ENCODE results near the gene CASP1. TPM values are rescaled to one million over a fixed set of nuclear protein-coding genes. Genes with fewer than 3 reads are reported as not detected.
"Not testable (repeated sequence)": the region's sequence is repeated elsewhere in the genome, so short reads cannot be mapped to it uniquely, and the experiment has no call there.

The CASP1 gene
- 36.7 TPM for polyA plus RNA-seq (2013)

- peak; percentile 41 to 72 (median 66) for DNase-seq
- H3K9me3 ChIP-seq (ENCODE audit: control extremely low read depth in 1 of 5, control insufficient read depth in 4 of 5, insufficient read depth in 2 of 5, low read depth in 1 of 5, low read length in 4 of 5) = no peaks in the 10 kb centered on the region
- 0% methylated on average over 2 of the region's 3 CpGs for WGBS (ENCODE audit: insufficient coverage)
- peak within 1 kb of the TSS; percentile 25 to 81 for H3K27ac ChIP-seq (ENCODE audit: insufficient read depth in 1 of 2, low read depth in 1 of 2, low read length in 2 of 2, poor library complexity in 1 of 2, severe bottlenecking in 2 of 2)
- no peaks in the 10 kb centered on the region for H3K27me3 ChIP-seq (replicated peaks in 2 of 5; ENCODE audit: control insufficient read depth in 4 of 5, insufficient read depth in 5 of 5, low read length in 4 of 5)
- H3K36me3 ChIP-seq (ENCODE audit: control insufficient read depth in 4 of 4, insufficient read depth in 4 of 4, low read length in 3 of 4) = peaks cover 8 to 14% (median 12%) of the 10 kb centered on the region in 4 experiments
- peak within 1 kb of the TSS in 6 of 7 experiments; percentile 40 to 81 (median 64) for H3K4me3 ChIP-seq (ENCODE audit: control insufficient read depth in 1 of 7, extremely low read depth in 1 of 7, insufficient read depth in 4 of 7, low read depth in 2 of 7, low read length in 6 of 7)
- peaks cover 5 to 23% (median 15%) of the 10 kb centered on the region in 4 experiments for H3K4me1 ChIP-seq (ENCODE audit: control extremely low read depth in 1 of 4, control insufficient read depth in 4 of 4, insufficient read depth in 4 of 4, low read length in 3 of 4)
- ChIA-PET POLR2A (no interaction called here), CTCF (no interaction called here)
Measured at GRCh38 chr11:105034813-105035620, at the start of gene CASP1. Gene CASP1 (minus strand): TSS chr11:105035144. CDS start chr11:105035113, 31 bp downstream.

- no peak overlapping the region for H3K4me3 ChIP-seq (ENCODE audit: control insufficient read depth in 1 of 7, extremely low read depth in 1 of 7, insufficient read depth in 4 of 7, low read depth in 2 of 7, low read length in 6 of 7)
- H3K27me3 ChIP-seq (replicated peaks in 2 of 5; ENCODE audit: control insufficient read depth in 4 of 5, insufficient read depth in 5 of 5, low read length in 4 of 5) = no peaks in the 10 kb centered on the region
- H3K27ac ChIP-seq (ENCODE audit: insufficient read depth in 1 of 2, low read depth in 1 of 2, low read length in 2 of 2, poor library complexity in 1 of 2, severe bottlenecking in 2 of 2) = no peak overlapping the region
- peaks cover 4 to 6% (median 6%) of the 10 kb centered on the region in 4 experiments for H3K4me1 ChIP-seq (ENCODE audit: control extremely low read depth in 1 of 4, control insufficient read depth in 4 of 4, insufficient read depth in 4 of 4, low read length in 3 of 4)
- no peaks in the 10 kb centered on the region for H3K36me3 ChIP-seq (ENCODE audit: control insufficient read depth in 4 of 4, insufficient read depth in 4 of 4, low read length in 3 of 4)
- CTCF ChIA-PET = no interaction called here
- no peaks in the 10 kb centered on the region for H3K9me3 ChIP-seq (ENCODE audit: control extremely low read depth in 1 of 5, control insufficient read depth in 4 of 5, insufficient read depth in 2 of 5, low read depth in 1 of 5, low read length in 4 of 5)
- DNase-seq = no peak
- POLR2A ChIA-PET = no interaction called here
- 100% methylated on average over 3 of the region's 5 CpGs for WGBS (ENCODE audit: insufficient coverage)
Measured at GRCh38 chr11:105081412-105082150, 46.6 kb upstream of the CASP1 start.

- POLR2A ChIA-PET; H3K27me3 ChIP-seq (replicated peaks in 2 of 5; ENCODE audit: control insufficient read depth in 4 of 5, insufficient read depth in 5 of 5, low read length in 4 of 5); CTCF ChIA-PET; H3K27ac ChIP-seq (ENCODE audit: insufficient read depth in 1 of 2, low read depth in 1 of 2, low read length in 2 of 2, poor library complexity in 1 of 2, severe bottlenecking in 2 of 2); H3K36me3 ChIP-seq (ENCODE audit: control insufficient read depth in 4 of 4, insufficient read depth in 4 of 4, low read length in 3 of 4); H3K4me1 ChIP-seq (ENCODE audit: control extremely low read depth in 1 of 4, control insufficient read depth in 4 of 4, insufficient read depth in 4 of 4, low read length in 3 of 4); H3K9me3 ChIP-seq (ENCODE audit: control extremely low read depth in 1 of 5, control insufficient read depth in 4 of 5, insufficient read depth in 2 of 5, low read depth in 1 of 5, low read length in 4 of 5): not testable (repeated sequence)
- 39% methylated on average over 5 of the region's 6 CpGs for WGBS (ENCODE audit: insufficient coverage)
- DNase-seq = peak in 2 of 3 donors; percentile 35 to 62
- peak overlapping the region in 2 of 7 experiments; percentile 2 to 25 for H3K4me3 ChIP-seq (ENCODE audit: control insufficient read depth in 1 of 7, extremely low read depth in 1 of 7, insufficient read depth in 4 of 7, low read depth in 2 of 7, low read length in 6 of 7)
Measured at GRCh38 chr11:105080171-105080906, 45.4 kb upstream of the CASP1 start.

- H3K36me3 ChIP-seq (ENCODE audit: control insufficient read depth in 4 of 4, insufficient read depth in 4 of 4, low read length in 3 of 4) = no peaks in the 10 kb centered on the region
- H3K27me3 ChIP-seq (replicated peaks in 2 of 5; ENCODE audit: control insufficient read depth in 4 of 5, insufficient read depth in 5 of 5, low read length in 4 of 5) = no peaks in the 10 kb centered on the region
- 100% methylated on average over 2 of the region's 3 CpGs for WGBS (ENCODE audit: insufficient coverage)
- H3K27ac ChIP-seq (ENCODE audit: insufficient read depth in 1 of 2, low read depth in 1 of 2, low read length in 2 of 2, poor library complexity in 1 of 2, severe bottlenecking in 2 of 2) = no peak overlapping the region
- H3K9me3 ChIP-seq (ENCODE audit: control extremely low read depth in 1 of 5, control insufficient read depth in 4 of 5, insufficient read depth in 2 of 5, low read depth in 1 of 5, low read length in 4 of 5) = no peaks in the 10 kb centered on the region
- no peak overlapping the region for H3K4me3 ChIP-seq (ENCODE audit: control insufficient read depth in 1 of 7, extremely low read depth in 1 of 7, insufficient read depth in 4 of 7, low read depth in 2 of 7, low read length in 6 of 7)
- ChIA-PET CTCF (interaction anchor here (0.6 kb wide), 1 partner anchor 161 kb away, joined by 3 read pairs; no protein-coding TSS in a partner anchor), POLR2A (interaction anchor here (0.6 kb wide), 1 partner anchor 1783 kb away, joined by 3 read pairs; no protein-coding TSS in a partner anchor)
- DNase-seq = no peak
- peaks cover 4 to 6% (median 6%) of the 10 kb centered on the region in 4 experiments for H3K4me1 ChIP-seq (ENCODE audit: control extremely low read depth in 1 of 4, control insufficient read depth in 4 of 4, insufficient read depth in 4 of 4, low read length in 3 of 4)
Measured at GRCh38 chr11:105078283-105078682, 43.3 kb upstream of the CASP1 start.

- H3K4me1 ChIP-seq (ENCODE audit: control extremely low read depth in 1 of 4, control insufficient read depth in 4 of 4, insufficient read depth in 4 of 4, low read length in 3 of 4); H3K9me3 ChIP-seq (ENCODE audit: control extremely low read depth in 1 of 5, control insufficient read depth in 4 of 5, insufficient read depth in 2 of 5, low read depth in 1 of 5, low read length in 4 of 5); CTCF ChIA-PET; H3K4me3 ChIP-seq (ENCODE audit: control insufficient read depth in 1 of 7, extremely low read depth in 1 of 7, insufficient read depth in 4 of 7, low read depth in 2 of 7, low read length in 6 of 7); DNase-seq; POLR2A ChIA-PET; H3K27ac ChIP-seq (ENCODE audit: insufficient read depth in 1 of 2, low read depth in 1 of 2, low read length in 2 of 2, poor library complexity in 1 of 2, severe bottlenecking in 2 of 2); H3K36me3 ChIP-seq (ENCODE audit: control insufficient read depth in 4 of 4, insufficient read depth in 4 of 4, low read length in 3 of 4); H3K27me3 ChIP-seq (replicated peaks in 2 of 5; ENCODE audit: control insufficient read depth in 4 of 5, insufficient read depth in 5 of 5, low read length in 4 of 5): not testable (repeated sequence)
- WGBS (ENCODE audit: insufficient coverage) = 89% methylated on average over 2 of the region's 4 CpGs
Measured at GRCh38 chr11:105077141-105077790, 42.3 kb upstream of the CASP1 start.

- WGBS (ENCODE audit: insufficient coverage) = 100% methylated on average over 2 of the region's 2 CpGs
- DNase-seq = no peak
- H3K9me3 ChIP-seq (ENCODE audit: control extremely low read depth in 1 of 5, control insufficient read depth in 4 of 5, insufficient read depth in 2 of 5, low read depth in 1 of 5, low read length in 4 of 5) = no peaks in the 10 kb centered on the region
- no peaks in the 10 kb centered on the region for H3K36me3 ChIP-seq (ENCODE audit: control insufficient read depth in 4 of 4, insufficient read depth in 4 of 4, low read length in 3 of 4)
- H3K27me3 ChIP-seq (replicated peaks in 2 of 5; ENCODE audit: control insufficient read depth in 4 of 5, insufficient read depth in 5 of 5, low read length in 4 of 5) = no peaks in the 10 kb centered on the region
- no peak overlapping the region for H3K4me3 ChIP-seq (ENCODE audit: control insufficient read depth in 1 of 7, extremely low read depth in 1 of 7, insufficient read depth in 4 of 7, low read depth in 2 of 7, low read length in 6 of 7)
- H3K27ac ChIP-seq (ENCODE audit: insufficient read depth in 1 of 2, low read depth in 1 of 2, low read length in 2 of 2, poor library complexity in 1 of 2, severe bottlenecking in 2 of 2) = no peak overlapping the region
- peaks cover 0 to 3% (median 0%) of the 10 kb centered on the region in 4 experiments for H3K4me1 ChIP-seq (ENCODE audit: control extremely low read depth in 1 of 4, control insufficient read depth in 4 of 4, insufficient read depth in 4 of 4, low read length in 3 of 4)
- ChIA-PET CTCF (no interaction called here), POLR2A (no interaction called here)
Measured at GRCh38 chr11:105074166-105074530, 39.2 kb upstream of the CASP1 start.

All from common myeloid progenitor, CD34-positive (primary cell).